ENCODE measurements around the gene DOCK11. TPM values are rescaled to one million over a fixed set of nuclear protein-coding genes. Genes with fewer than 3 reads are reported as not detected.

DOCK11 gene
- total RNA-seq (30.8 and 40.1 TPM in 2 replicates), polyA plus RNA-seq (31.3 and 85.3 TPM in 2 replicates), polyA minus RNA-seq (ENCODE audit: low replicate concordance) (3.0 and 8.5 TPM in 2 replicates)
- polyA plus RNA-seq (2012) = 20.8 and 63.1 TPM in 2 replicates

- H3K4me2 ChIP-seq (ENCODE audit: extremely low read depth, insufficient read depth, low read length) = peak within 1 kb of the TSS; percentile 64
- H3K4me1 ChIP-seq (ENCODE audit: control insufficient read depth, extremely low read depth, insufficient read depth, low read length) = no peaks in the 10 kb centered on the region
- peak within 1 kb of the TSS; percentile 35 for H2AFZ ChIP-seq (ENCODE audit: low read length)
- peak within 1 kb of the TSS; percentile 62 for H3K9ac ChIP-seq (ENCODE audit: insufficient read depth, low read length)
- TF ChIP-seq CTCF (conservative IDR thresholded peaks at IDR 0.05 in 1 of 2, IDR thresholded peaks at IDR 0.05 in 1 of 2; ENCODE audit: low read depth in 1 of 2, low read length in 2 of 2) = no peak
- no peak for TF ChIP-seq EZH2 (IDR thresholded peaks at IDR 0.05; ENCODE audit: low read length, missing control alignments)
- peak within 1 kb of the TSS; percentile 51 for H3K27ac ChIP-seq (ENCODE audit: insufficient read depth, low read length)
- H3K36me3 ChIP-seq (ENCODE audit: control insufficient read depth, insufficient read depth, low read length) = no peaks in the 10 kb centered on the region
- no peaks in the 10 kb centered on the region for H3K27me3 ChIP-seq (ENCODE audit: control insufficient read depth, insufficient read depth, low read length)
- H3K4me3 ChIP-seq (replicated peaks in 1 of 4; ENCODE audit: control extremely low read depth in 1 of 4, insufficient read depth in 1 of 4, low read depth in 3 of 4, low read length in 4 of 4) = peak within 1 kb of the TSS; percentile 64 to 83 (median 70)
- peak; percentile 87 to 92 for DNase-seq (ENCODE audit: low read depth in 2 of 2)
- H4K20me1 ChIP-seq (ENCODE audit: control insufficient read depth, extremely low read depth, insufficient read depth, low read length) = no peaks in the 10 kb centered on the region
- H3K79me2 ChIP-seq (ENCODE audit: control insufficient read depth, insufficient read depth, low read length) = peaks cover 29% of the 10 kb centered on the region
- H3K9me3 ChIP-seq (ENCODE audit: control insufficient read depth, insufficient read depth, low read depth, low read length) = no peaks in the 10 kb centered on the region
These were observed at the start of gene DOCK11 for GRCh38 chrX:118495061-118495921. DOCK11 (plus strand) TSS chrX:118495815; CDS start chrX:118495972, 157 bp downstream.

GRCh38 chrX:118448273-118448783 is 47.3 kb upstream of the DOCK11 start:
- no peaks in the 10 kb centered on the region for H3K36me3 ChIP-seq (ENCODE audit: control insufficient read depth, insufficient read depth, low read length)
- no peak overlapping the region for H3K9ac ChIP-seq (ENCODE audit: insufficient read depth, low read length)
- no peaks in the 10 kb centered on the region for H4K20me1 ChIP-seq (ENCODE audit: control insufficient read depth, extremely low read depth, insufficient read depth, low read length)
- no peak overlapping the region for H3K4me3 ChIP-seq (replicated peaks in 1 of 4; ENCODE audit: control extremely low read depth in 1 of 4, insufficient read depth in 1 of 4, low read depth in 3 of 4, low read length in 4 of 4)
- no peaks in the 10 kb centered on the region for H3K27me3 ChIP-seq (ENCODE audit: control insufficient read depth, insufficient read depth, low read length)
- TF ChIP-seq CTCF (conservative IDR thresholded peaks at IDR 0.05 in 1 of 2, IDR thresholded peaks at IDR 0.05 in 1 of 2; ENCODE audit: low read depth in 1 of 2, low read length in 2 of 2) = no peak
- no peak for TF ChIP-seq EZH2 (IDR thresholded peaks at IDR 0.05; ENCODE audit: low read length, missing control alignments)
- no peak overlapping the region for H2AFZ ChIP-seq (ENCODE audit: low read length)
- no peaks in the 10 kb centered on the region for H3K4me1 ChIP-seq (ENCODE audit: control insufficient read depth, extremely low read depth, insufficient read depth, low read length)
- DNase-seq (ENCODE audit: low read depth in 2 of 2) = peak in 1 of 2 donors; percentile 7
- no peak overlapping the region for H3K27ac ChIP-seq (ENCODE audit: insufficient read depth, low read length)
- H3K9me3 ChIP-seq (ENCODE audit: control insufficient read depth, insufficient read depth, low read depth, low read length) = no peaks in the 10 kb centered on the region
- no peaks in the 10 kb centered on the region for H3K79me2 ChIP-seq (ENCODE audit: control insufficient read depth, insufficient read depth, low read length)
- no peak overlapping the region for H3K4me2 ChIP-seq (ENCODE audit: extremely low read depth, insufficient read depth, low read length)

GRCh38 chrX:118455013-118455412 is 40.6 kb upstream of the DOCK11 start:
- Histone ChIP-seq H3K9me3 (ENCODE audit: control insufficient read depth, insufficient read depth, low read depth, low read length) (no peaks in the 10 kb centered on the region), H3K79me2 (ENCODE audit: control insufficient read depth, insufficient read depth, low read length) (no peaks in the 10 kb centered on the region), H3K36me3 (ENCODE audit: control insufficient read depth, insufficient read depth, low read length) (no peaks in the 10 kb centered on the region), H3K27me3 (ENCODE audit: control insufficient read depth, insufficient read depth, low read length) (no peaks in the 10 kb centered on the region), H3K4me2 (ENCODE audit: extremely low read depth, insufficient read depth, low read length) (no peak overlapping the region), H2AFZ (ENCODE audit: low read length) (no peak overlapping the region), H3K4me1 (ENCODE audit: control insufficient read depth, extremely low read depth, insufficient read depth, low read length) (no peaks in the 10 kb centered on the region), H3K27ac (ENCODE audit: insufficient read depth, low read length) (no peak overlapping the region), H4K20me1 (ENCODE audit: control insufficient read depth, extremely low read depth, insufficient read depth, low read length) (no peaks in the 10 kb centered on the region), H3K4me3 (replicated peaks in 1 of 4; ENCODE audit: control extremely low read depth in 1 of 4, insufficient read depth in 1 of 4, low read depth in 3 of 4, low read length in 4 of 4) (no peak overlapping the region), H3K9ac (ENCODE audit: insufficient read depth, low read length) (no peak overlapping the region)
- TF ChIP-seq CTCF (conservative IDR thresholded peaks at IDR 0.05 in 1 of 2, IDR thresholded peaks at IDR 0.05 in 1 of 2; ENCODE audit: low read depth in 1 of 2, low read length in 2 of 2) = no peak
- DNase-seq (ENCODE audit: low read depth in 2 of 2) = no peak

Measured in fibroblast of lung (primary cell).